Stimulated activated CD4-positive, alpha-beta T cell treated with anti-CD3 and anti-CD28 coated beads, Interleukin-4, amount 100 ng/mL, for 24 hours (primary cell): Measurements from ENCODE around the gene IFITM1.
"Not testable (repeated sequence)": the region's sequence is repeated elsewhere in the genome, so short reads cannot be mapped to it uniquely, and the experiment has no call there.

Source experiments
- DNase-seq: peaks from one replicate; pipeline ENCODE4 v3.0.0-alpha.2; 2020

Gene IFITM1

DNA sequence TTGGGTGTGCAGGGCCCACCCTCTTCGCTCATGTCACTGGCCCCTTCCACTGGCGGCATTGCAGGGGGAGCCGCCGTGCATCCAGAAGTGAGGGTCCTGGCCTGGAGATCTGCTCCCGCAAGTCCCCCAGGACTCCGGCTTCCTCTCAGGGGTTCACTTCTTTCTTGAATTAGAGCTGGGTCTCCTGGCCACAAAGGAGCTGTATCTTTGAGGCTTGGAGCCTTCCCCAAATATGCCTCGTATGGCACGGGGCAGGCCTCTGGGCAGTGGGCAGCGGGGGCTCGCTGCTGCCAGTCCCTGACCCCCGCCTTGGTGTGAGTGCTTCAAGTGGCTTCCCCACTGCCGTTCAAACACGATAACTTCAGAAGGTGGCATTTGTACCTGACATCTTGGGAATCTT, 14.2 kb downstream of the IFITM1 start:
- DNase-seq = no peak

GRCh38 chr11:328516-329100, 14.8 kb downstream of the IFITM1 start:
- not testable (repeated sequence) for DNase-seq

DNA sequence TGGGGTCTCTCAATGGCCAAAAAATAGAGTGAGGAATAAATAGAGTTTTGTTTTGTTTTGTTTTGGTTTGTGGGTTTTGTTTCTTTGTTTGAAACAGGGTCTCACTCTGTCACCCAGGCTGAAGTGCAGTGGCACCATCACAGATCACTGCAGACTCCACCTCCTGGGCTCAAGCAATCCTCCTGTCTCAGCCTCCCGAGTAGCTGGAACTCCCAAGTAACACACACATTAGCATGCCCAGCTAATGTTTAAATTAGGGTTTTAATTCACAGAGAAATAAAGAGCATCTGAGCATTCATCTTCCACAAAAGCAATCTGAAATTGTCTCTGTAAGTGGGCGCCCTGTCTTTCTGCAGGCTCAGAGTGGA, 16.0 kb downstream of the IFITM1 start:
- no peak for DNase-seq

DNA sequence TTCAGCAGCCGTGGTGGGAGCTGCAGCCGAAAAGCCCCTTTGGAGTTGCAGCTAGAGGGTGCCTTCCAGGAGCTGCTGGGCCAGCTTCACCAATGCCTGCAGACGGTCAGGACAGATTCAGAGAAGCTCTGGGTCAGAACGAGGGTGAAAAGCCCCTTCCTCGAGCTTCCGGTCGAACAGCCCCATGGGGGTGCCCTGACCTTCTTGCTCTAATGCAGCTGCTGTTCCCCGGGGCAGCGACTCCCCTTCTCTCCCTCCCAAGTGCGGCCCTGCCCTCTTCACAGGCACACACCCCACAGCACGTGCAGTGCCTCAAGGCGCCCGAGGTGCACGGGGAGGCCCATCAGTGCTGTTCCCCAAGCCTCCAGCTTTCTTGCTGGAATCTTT, 16.5 kb downstream of the IFITM1 start:
- DNase-seq = no peak

- no peak for DNase-seq
Measured at GRCh38 chr11:330694-331357, 17.0 kb downstream of the IFITM1 start.

- DNase-seq = no peak
Measured at GRCh38 chr11:331358-332060, 17.7 kb downstream of the IFITM1 start.

DNA sequence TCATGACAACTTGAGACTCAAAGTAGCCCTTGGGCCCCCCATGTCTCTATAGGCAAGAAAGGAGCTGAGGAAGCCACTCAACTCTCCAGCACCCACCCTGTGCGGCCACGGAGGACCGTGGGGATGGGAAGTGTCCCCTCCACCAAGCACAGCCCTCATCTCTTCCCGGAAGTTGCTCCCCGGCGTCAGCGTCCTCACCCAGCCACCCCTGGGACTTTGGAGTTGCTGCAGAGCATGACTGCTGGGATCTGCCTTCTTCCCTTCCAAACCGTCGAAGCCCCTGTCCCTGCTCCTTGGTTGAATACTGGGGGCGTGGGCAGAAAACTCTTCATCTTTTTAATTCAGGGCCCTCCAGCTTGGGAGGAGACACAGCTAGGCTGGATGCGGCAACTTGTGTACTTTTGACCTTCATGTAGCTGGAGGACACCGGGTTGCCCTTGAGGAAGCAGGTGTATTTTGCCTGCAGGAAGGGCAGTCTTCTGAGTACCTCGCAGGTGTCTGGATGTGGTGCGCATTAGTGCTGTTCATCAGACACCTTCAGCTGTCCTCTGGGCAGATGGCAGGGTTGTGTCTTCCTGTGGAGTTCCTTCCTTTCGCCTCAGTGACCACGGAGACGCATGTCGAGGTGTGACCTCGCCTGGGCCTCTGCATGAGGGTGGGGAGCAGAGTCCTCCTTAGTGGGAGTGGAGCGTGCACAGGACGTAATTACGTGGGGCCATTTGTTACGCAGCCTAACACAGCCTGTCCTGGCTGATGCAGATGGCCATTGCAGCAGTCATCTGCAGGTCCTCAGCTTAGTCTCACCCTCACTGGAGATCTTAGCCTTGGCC, 19.0 kb downstream of the IFITM1 start:
- DNase-seq = no peak

DNA sequence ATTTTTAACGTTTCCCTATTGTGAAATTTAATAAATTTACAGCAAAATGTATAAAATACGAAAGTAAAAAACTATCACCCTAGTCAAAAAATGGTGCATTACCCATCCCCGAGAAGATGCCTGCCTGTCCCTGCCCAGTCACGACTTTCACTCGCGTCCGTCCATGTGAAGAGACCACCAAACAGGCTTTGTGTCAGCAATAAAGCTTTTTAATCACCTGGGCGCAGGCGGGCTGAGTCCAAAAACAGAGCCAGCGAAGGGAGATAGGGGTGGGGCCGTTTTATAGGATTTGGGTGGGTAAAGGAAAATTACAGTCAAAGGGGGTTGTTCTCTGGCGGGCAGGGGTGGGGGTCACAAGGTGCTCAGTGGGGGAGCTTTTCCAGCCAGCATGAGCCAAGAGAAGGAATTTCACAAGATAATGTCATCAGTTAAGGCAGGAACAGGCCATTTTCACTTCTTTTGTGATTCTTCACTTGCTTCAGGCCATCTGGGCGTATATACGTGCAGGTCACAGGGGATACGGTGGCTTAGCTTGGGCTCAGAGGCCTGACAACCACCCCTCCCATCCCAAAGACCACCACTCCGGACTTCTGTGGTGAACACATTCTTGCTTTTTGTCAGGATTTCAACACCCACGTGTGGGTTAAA, 19.9 kb downstream of the IFITM1 start:
- not testable (repeated sequence) for DNase-seq

DNA sequence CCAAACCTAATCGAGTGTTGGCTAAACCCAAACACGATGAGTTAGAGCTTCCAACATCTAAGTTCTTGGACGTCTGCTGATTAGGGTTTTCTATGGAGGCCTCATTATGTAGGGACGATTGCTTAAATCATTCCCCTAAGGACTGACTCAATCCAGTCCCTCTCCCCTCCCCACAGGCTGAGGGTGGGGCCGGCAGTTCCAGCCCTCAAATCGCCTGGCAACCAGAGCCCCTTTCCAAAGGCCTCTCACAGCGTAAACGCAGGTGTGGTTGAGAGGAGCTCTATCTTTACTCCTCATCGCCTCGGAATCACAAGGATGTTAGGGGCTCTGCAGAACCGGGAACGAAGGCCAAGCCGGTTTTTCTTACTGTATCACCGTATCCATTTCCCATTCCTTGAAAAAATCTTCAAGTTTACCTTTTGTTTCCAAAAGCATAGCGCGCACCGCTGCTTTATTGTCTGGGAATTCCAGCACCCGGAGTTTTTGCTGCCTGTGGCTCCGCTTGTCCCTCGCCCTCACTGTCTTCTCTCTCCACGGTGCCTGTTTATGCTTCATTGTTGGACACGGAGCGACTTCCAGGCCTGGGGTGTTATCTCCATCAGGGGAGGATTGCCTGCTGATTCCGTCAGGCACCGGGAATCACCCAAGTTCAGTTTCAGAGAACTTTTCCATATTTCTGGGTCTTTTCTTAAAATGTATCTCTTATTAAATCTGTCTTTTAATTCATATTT, 20.6 kb downstream of the IFITM1 start:
- no peak for DNase-seq

DNA sequence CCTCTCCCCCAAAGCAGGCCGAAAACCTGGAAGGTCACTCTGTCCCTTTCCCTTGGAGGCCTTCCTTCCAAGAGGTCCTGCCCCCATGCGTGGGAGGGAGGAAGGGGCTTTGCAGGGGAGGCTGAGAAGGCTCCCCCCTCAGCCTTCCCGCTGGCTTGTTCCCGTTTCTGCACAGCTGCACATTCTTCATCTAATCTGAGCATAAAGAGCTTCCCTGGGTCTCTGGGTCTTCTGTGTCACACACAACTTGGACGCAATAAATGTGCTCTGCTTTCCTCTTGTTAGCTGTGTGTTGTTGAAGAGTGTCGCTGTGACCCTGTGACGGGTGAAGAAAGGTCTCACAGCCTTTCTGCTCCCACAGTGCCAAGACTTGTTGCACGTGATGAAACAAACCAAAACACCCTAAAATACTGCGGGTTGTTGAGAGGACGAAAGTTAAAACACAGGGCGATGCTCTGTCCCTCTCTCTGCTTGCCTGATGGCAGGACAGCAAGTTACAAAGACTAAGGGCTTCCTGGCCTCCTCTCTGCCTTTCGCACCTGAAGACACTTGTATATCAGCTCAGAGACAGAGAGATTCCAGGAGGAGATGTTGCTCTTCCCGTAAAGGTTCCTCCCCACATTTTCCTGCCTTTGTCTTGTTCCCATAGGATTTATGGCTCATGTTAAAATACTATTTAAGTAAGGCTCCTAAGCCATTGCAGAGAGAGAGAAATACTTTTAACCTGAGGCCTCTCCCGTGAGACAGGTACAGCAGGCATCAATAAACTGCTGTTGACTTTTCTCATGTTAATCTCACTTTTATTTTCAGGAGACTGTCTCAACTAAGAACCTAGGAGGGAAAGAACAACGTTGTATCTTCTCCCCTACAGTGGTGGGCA, 22.2 kb downstream of the IFITM1 start:
- no peak for DNase-seq

- no peak for DNase-seq
Measured at GRCh38 chr11:336659-337198, 22.9 kb downstream of the IFITM1 start.

GRCh38 chr11:337711-338110, 23.9 kb downstream of the IFITM1 start:
- DNase-seq = no peak

- no peak for DNase-seq
Measured at GRCh38 chr11:339963-340362, 26.1 kb downstream of the IFITM1 start.

- no peak for DNase-seq
Measured at GRCh38 chr11:340539-341512, 27.0 kb downstream of the IFITM1 start.

GRCh38 chr11:342328-342727, 28.5 kb downstream of the IFITM1 start:
- DNase-seq = no peak

DNA sequence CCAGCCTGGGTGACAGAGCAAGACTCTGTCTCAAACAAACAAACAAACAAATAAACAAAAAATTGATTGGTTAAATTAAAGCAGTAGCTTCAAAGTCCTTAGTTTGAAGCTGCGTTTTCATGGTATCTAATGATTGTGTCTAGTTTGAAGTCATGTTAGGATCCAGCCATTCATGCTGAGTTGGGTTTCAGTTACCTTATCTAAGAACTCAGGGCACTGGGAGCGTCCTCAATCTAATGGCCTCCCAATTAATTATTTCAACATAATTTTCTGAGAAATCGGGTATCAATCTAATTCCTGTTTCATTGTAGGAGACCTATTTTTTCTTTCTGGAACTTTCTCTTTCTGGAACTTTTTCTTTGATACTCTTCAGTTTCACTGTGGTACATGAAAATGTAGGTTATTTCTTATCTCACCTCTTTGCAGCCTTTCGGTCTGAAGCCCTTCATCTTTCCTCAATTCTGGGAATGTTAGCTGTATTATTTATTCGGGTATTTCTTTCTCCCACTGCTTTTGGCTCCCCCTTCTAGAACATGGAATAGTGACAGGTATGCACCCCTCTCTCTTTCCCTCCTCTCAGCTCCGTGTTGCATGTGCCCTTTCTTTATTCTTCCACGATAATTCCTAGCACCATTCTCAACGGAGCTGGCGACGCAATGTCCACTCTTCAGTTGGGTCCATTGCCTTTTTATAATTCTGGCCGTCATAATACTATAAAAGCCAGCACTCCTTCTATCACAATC, 31.2 kb downstream of the IFITM1 start:
- DNase-seq = no peak

DNA sequence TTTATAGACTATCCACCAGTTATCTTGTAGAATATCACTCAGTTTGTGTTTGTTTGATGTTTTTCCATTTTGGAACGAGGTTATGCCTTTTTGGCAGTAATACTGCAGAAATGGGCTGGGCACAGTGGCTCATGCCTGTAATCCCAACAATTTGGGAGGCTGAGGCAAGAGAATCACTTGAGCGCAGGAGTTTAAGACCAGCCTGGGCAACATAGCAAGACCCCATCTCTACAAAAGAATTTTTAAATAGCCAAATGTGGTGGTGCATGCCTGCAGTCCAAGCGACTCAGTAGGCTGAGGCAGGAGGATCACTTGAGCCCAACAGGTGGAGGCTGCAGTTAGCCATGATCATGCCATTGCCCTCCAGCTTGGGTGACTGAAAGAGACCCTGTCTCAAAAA, 32.7 kb downstream of the IFITM1 start:
- DNase-seq = no peak

DNA sequence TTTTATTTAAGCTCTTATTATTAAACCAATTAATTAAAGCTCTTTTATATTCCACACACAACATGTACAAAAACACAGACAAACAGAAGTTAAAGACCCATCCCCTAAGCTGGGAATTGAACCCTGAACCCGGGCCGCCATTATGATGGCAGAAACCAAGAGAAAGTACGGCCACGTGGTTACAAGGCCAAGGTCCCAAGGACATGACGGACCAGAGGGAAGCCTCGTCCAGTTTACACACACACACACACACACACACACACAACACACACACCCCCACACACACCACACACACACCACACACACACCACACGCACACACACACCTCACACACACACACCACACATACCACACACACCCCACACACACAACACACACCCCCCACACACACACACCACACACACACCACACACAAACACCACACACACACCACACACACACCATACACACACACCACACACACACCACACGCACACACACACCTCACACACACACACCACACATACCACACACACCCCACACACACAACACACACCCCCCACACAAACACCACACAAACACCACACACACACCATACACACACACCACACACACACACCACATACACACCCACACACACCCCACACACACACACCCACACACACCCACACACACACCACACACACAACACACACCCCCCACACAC, 35.6 kb downstream of the IFITM1 start:
- DNase-seq = not testable (repeated sequence)
